ENCODE measurements around the gene ANAPC15. TPM values are rescaled to one million over a fixed set of nuclear protein-coding genes. Genes with fewer than 3 reads are reported as not detected.

The ANAPC15 gene
- total and polyA plus RNA-seq, 9 of the 15 experiments (the other 6 are each of a cell fraction or from before 2014, with no cell fraction given) = 53.0 to 254 (median 75.7) TPM

DNA sequence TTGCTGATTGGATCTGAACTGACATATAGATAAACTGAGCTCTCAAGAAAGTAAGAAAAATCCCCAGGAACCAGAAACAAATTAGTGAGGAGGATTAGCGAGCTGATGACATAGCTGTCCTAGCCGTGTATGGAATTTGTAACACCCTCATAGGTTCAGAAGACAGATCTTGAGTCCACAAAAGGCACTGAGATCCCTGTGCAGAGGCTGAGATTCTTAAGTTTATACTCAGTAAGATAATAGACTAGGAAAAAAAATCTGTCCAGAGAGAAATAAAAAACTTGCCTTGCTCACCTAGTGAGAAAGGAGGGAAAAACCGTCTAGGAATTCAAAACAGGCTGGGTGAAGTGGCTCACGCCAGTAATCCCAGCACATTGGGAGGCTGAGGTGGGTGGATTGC lies 36.7 kb downstream of the ANAPC15 start:
- no peak for FAIRE-seq
- H3K9me3 ChIP-seq (replicated peaks; ENCODE audit: control insufficient read depth, insufficient read depth, low read depth, low read length) = no peaks in the 10 kb centered on the region
- H3K79me2 ChIP-seq (ENCODE audit: control insufficient read depth, insufficient read depth, low read length) = peaks cover 88% of the 10 kb centered on the region
- in situ Hi-C loops (cut with MboI) = no loop called here
- intact Hi-C loops (cut with micrococcal nuclease) = no loop called here
- no peak overlapping the region; the same call in 2 of the 3 replicates for H3K27ac ChIP-seq (ENCODE audit: extremely low read depth, low read depth, low read length)
- peaks cover 4 to 15% of the 10 kb centered on the region in 2 experiments; a peak in 4 of 5 replicates for H3K4me1 ChIP-seq (replicated peaks in 1 of 2; ENCODE audit: control insufficient read depth in 2 of 2, insufficient read depth in 2 of 2, low read length in 2 of 2)
- POLR2A ChIA-PET = interaction anchor here (0.6 to 1.3 kb wide), 4 partner anchors 10 to 648 kb away, joined by 3 to 4 read pairs (median 3); no protein-coding TSS in a partner anchor
- 73% methylated on average over 4 of the region's 4 CpGs for WGBS (ENCODE audit: insufficient coverage, low coverage, missing lambda C conversion rate)
- H4K20me1 ChIP-seq (replicated peaks; ENCODE audit: control insufficient read depth, insufficient read depth, low read length) = peaks cover 6% of the 10 kb centered on the region; the same call in 1 of the 2 replicates
- BruUV-seq (replicated peaks) = no TSS peak
- no peak overlapping the region for H3K4me2 ChIP-seq (ENCODE audit: insufficient read depth, low read length)
- H2AFZ ChIP-seq (ENCODE audit: low read depth, low read length) = no peak overlapping the region
- no peak for DNase-seq (ENCODE audit: extremely low read depth in 1 of 4, low spot score in 3 of 4)
- no peak for ATAC-seq
- CTCF ChIA-PET (ENCODE audit: low intra/inter-chr PET ratio) = interaction anchor here (0.6 kb wide), 1 partner anchor 18 kb away, joined by 3 read pairs; no protein-coding TSS in a partner anchor
- H3K9me1 ChIP-seq (ENCODE audit: control insufficient read depth, insufficient read depth, low read length) = peaks cover 4% of the 10 kb centered on the region
- no peaks in the 10 kb centered on the region for H3K27me3 ChIP-seq (ENCODE audit: control insufficient read depth in 2 of 2, insufficient read depth in 2 of 2, low read length in 2 of 2)
- H3K4me3 ChIP-seq = no peak overlapping the region
- H3K9ac ChIP-seq (ENCODE audit: insufficient read depth in 1 of 2, low read depth in 2 of 2, low read length in 2 of 2) = no peak overlapping the region
- H3K36me3 ChIP-seq (ENCODE audit: control insufficient read depth, insufficient read depth, low read length) = peaks cover 24% of the 10 kb centered on the region; the same call in 2 of the 3 replicates
- TF ChIP-seq PHB (CRISPR knock-in tag; IDR thresholded peaks at IDR 0.05) = no peak
- no peak for TF ChIP-seq TGIF2 (CRISPR knock-in tag; IDR thresholded peaks at IDR 0.05)
- TF ChIP-seq ZNF239 (CRISPR knock-in tag; IDR thresholded peaks at IDR 0.05) = no peak
- no peak for TF ChIP-seq HMGN3 (IDR thresholded peaks at IDR 0.05; ENCODE audit: borderline replicate concordance, extremely low read depth, insufficient read length, low read depth, low read length)
- no peak for TF ChIP-seq BRD4 (IDR thresholded peaks at IDR 0.05)
- no peak for TF ChIP-seq KAT8 (IDR thresholded peaks at IDR 0.05; ENCODE audit: low read depth)
- TF ChIP-seq PML (IDR thresholded peaks at IDR 0.05; ENCODE audit: low read length) = no peak
- TF ChIP-seq MED1 (CRISPR knock-in tag; IDR thresholded peaks at IDR 0.05; ENCODE audit: borderline replicate concordance) = no peak
- TF ChIP-seq, protein P1, sequence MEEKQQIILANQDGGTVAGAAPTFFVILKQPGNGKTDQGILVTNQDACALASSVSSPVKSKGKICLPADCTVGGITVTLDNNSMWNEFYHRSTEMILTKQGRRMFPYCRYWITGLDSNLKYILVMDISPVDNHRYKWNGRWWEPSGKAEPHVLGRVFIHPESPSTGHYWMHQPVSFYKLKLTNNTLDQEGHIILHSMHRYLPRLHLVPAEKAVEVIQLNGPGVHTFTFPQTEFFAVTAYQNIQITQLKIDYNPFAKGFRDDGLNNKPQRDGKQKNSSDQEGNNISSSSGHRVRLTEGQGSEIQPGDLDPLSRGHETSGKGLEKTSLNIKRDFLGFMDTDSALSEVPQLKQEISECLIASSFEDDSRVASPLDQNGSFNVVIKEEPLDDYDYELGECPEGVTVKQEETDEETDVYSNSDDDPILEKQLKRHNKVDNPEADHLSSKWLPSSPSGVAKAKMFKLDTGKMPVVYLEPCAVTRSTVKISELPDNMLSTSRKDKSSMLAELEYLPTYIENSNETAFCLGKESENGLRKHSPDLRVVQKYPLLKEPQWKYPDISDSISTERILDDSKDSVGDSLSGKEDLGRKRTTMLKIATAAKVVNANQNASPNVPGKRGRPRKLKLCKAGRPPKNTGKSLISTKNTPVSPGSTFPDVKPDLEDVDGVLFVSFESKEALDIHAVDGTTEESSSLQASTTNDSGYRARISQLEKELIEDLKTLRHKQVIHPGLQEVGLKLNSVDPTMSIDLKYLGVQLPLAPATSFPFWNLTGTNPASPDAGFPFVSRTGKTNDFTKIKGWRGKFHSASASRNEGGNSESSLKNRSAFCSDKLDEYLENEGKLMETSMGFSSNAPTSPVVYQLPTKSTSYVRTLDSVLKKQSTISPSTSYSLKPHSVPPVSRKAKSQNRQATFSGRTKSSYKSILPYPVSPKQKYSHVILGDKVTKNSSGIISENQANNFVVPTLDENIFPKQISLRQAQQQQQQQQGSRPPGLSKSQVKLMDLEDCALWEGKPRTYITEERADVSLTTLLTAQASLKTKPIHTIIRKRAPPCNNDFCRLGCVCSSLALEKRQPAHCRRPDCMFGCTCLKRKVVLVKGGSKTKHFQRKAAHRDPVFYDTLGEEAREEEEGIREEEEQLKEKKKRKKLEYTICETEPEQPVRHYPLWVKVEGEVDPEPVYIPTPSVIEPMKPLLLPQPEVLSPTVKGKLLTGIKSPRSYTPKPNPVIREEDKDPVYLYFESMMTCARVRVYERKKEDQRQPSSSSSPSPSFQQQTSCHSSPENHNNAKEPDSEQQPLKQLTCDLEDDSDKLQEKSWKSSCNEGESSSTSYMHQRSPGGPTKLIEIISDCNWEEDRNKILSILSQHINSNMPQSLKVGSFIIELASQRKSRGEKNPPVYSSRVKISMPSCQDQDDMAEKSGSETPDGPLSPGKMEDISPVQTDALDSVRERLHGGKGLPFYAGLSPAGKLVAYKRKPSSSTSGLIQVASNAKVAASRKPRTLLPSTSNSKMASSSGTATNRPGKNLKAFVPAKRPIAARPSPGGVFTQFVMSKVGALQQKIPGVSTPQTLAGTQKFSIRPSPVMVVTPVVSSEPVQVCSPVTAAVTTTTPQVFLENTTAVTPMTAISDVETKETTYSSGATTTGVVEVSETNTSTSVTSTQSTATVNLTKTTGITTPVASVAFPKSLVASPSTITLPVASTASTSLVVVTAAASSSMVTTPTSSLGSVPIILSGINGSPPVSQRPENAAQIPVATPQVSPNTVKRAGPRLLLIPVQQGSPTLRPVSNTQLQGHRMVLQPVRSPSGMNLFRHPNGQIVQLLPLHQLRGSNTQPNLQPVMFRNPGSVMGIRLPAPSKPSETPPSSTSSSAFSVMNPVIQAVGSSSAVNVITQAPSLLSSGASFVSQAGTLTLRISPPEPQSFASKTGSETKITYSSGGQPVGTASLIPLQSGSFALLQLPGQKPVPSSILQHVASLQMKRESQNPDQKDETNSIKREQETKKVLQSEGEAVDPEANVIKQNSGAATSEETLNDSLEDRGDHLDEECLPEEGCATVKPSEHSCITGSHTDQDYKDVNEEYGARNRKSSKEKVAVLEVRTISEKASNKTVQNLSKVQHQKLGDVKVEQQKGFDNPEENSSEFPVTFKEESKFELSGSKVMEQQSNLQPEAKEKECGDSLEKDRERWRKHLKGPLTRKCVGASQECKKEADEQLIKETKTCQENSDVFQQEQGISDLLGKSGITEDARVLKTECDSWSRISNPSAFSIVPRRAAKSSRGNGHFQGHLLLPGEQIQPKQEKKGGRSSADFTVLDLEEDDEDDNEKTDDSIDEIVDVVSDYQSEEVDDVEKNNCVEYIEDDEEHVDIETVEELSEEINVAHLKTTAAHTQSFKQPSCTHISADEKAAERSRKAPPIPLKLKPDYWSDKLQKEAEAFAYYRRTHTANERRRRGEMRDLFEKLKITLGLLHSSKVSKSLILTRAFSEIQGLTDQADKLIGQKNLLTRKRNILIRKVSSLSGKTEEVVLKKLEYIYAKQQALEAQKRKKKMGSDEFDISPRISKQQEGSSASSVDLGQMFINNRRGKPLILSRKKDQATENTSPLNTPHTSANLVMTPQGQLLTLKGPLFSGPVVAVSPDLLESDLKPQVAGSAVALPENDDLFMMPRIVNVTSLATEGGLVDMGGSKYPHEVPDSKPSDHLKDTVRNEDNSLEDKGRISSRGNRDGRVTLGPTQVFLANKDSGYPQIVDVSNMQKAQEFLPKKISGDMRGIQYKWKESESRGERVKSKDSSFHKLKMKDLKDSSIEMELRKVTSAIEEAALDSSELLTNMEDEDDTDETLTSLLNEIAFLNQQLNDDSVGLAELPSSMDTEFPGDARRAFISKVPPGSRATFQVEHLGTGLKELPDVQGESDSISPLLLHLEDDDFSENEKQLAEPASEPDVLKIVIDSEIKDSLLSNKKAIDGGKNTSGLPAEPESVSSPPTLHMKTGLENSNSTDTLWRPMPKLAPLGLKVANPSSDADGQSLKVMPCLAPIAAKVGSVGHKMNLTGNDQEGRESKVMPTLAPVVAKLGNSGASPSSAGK (IDR thresholded peaks at IDR 0.05) = no peak
- no peak for TF ChIP-seq TAF7 (tag; IDR thresholded peaks at IDR 0.05)
- TF ChIP-seq SIN3B (IDR thresholded peaks at IDR 0.05; ENCODE audit: low read depth) = no peak
- no peak for TF ChIP-seq SMAD2 (IDR thresholded peaks at IDR 0.05; ENCODE audit: low read depth, low read length)
